Transverse colon (tissue), 4 donors: ENCODE results near the gene SEL1L3.

Source experiments
- CTCF ChIP-seq, 5 experiments: fragments of 200-600 bp in 3 of 5; fragments of 450-650 bp in 2 of 5; sonication (generic) in 3 of 5; IDR thresholded peaks; 1 replicate in 2 of 5; 2 replicates in 3 of 5; pipeline ENCODE4 v1.5.1; 2016 to 2017; ENCODE audit warnings: antibody characterized with exemption in 5 of 5, inconsistent platforms in 3 of 5, mild to moderate bottlenecking in 2 of 5, moderate library complexity in 1 of 5
- EP300 ChIP-seq: sonication (generic); formaldehyde crosslinking; IDR thresholded peaks from one replicate; pipeline ENCODE4 v1.6.1; 2017; ENCODE audit warnings: antibody characterized with exemption, low read depth
- POLR2A ChIP-seq: fragments of 450-650 bp; IDR thresholded peaks from one replicate; pipeline ENCODE4 v1.6.1; 2016; ENCODE audit warnings: antibody characterized with exemption, mild to moderate bottlenecking, moderate library complexity
- POLR2AphosphoS5 ChIP-seq, 3 donors: sonication (generic); formaldehyde crosslinking; IDR thresholded peaks; one replicate each; pipeline ENCODE4 v1.6.1; 2016; ENCODE audit warnings: antibody characterized with exemption in 3 of 3

- no peak for TF ChIP-seq POLR2A
- TF ChIP-seq CTCF (IDR thresholded peaks at IDR 0.05), result no peak
- no peak for TF ChIP-seq EP300
- TF ChIP-seq POLR2AphosphoS5 (IDR thresholded peaks at IDR 0.05), result no peak
Measured at GRCh38 chr4:25879991-25880651, 17.3 kb upstream of the SEL1L3 start.
